Small intestine (tissue), 7 donors: Measurements from ENCODE around the gene EEFSEC. TPM values are rescaled to one million over a fixed set of nuclear protein-coding genes. Genes with fewer than 3 reads are reported as not detected.

Experiments
- DNase-seq, 2 donors: peaks; one replicate each; pipeline versions ENCODE4 v3.0.0 to v3.0.0-alpha.2; 2013
- FAIRE-seq: peaks from 2 replicates; lab custom pipeline; 2012; peaks lifted over from hg19 to GRCh38; lab: Jason Lieb, UNC
- H3K27ac ChIP-seq, 3 donors: one replicate each; pipeline ENCODE4 v1.5.1; 2013; ENCODE audit warnings: low read length in 2 of 3, mild to moderate bottlenecking in 2 of 3, control low read depth in 1 of 3, inconsistent platforms in 1 of 3, low read depth in 1 of 3, moderate library complexity in 1 of 3
- H3K27me3 ChIP-seq, 3 donors: one replicate each; pipeline ENCODE4 v1.6.1; 2013; ENCODE audit warnings: low read length in 3 of 3, inconsistent platforms in 1 of 3; ENCODE audit not compliant: control insufficient read depth in 3 of 3, insufficient read depth in 3 of 3
- H3K36me3 ChIP-seq, 3 donors: one replicate each; pipeline ENCODE4 v1.6.1; 2013; ENCODE audit warnings: low read length in 3 of 3, inconsistent platforms in 1 of 3, low read depth in 1 of 3, mild to moderate bottlenecking in 1 of 3, moderate library complexity in 1 of 3; ENCODE audit not compliant: control insufficient read depth in 3 of 3, insufficient read depth in 2 of 3
- H3K4me1 ChIP-seq, 3 donors: one replicate each; pipeline ENCODE4 v1.6.1; 2013; ENCODE audit warnings: low read length in 2 of 3, inconsistent platforms in 1 of 3, low read depth in 1 of 3, mild to moderate bottlenecking in 1 of 3, moderate library complexity in 1 of 3; ENCODE audit not compliant: control insufficient read depth in 3 of 3, insufficient read depth in 2 of 3
- H3K4me3 ChIP-seq, 3 donors: one replicate each; pipeline ENCODE4 v1.5.1; 2013; ENCODE audit warnings: low read length in 3 of 3, control low read depth in 1 of 3, inconsistent platforms in 1 of 3, low read depth in 1 of 3, mild to moderate bottlenecking in 1 of 3, moderate library complexity in 1 of 3
- H3K9me3 ChIP-seq, 2 donors: one replicate each; pipeline ENCODE4 v1.6.1; 2013; ENCODE audit warnings: low read depth in 1 of 2, low read length in 1 of 2; ENCODE audit not compliant: control insufficient read depth in 2 of 2, insufficient read depth in 1 of 2
- whole genome bisulfite sequencing, 3 donors: extraction: QIAGEN DNeasy Blood & Tissue Kit; methylation state at CpG; one replicate each; pipeline ENCODE4 v1.1.7; 2013; 5-methylcytosine and 5-hydroxymethylcytosine counted together
- polyA plus RNA-seq, 4 donors: library from polyadenylated mRNA; stranded (reverse) in 3 of 4; unstranded in 1 of 4; fragments of 200-250 nt in 3 of 4; fragments of 120-200 nt in 1 of 4; gene quantifications; one replicate each; pipeline versions ENCODE4 v1.2.1 to v1.2.3, GENCODE V29; 2013
- donor health status: healthy with polysubstance abuse.
- donor health status: control.
- donor health status: control.
- donor health status: Bipolar disorder and iron deficiency.
- donor health status: healthy.

EEFSEC gene
- polyA plus RNA-seq, 4 donors: 4.9 to 29.0 (median 10.2) TPM

- FAIRE-seq: no peak
- Histone ChIP-seq H3K4me1 (no peaks in the 10 kb centered on the region), H3K36me3 (no peaks in the 10 kb centered on the region), H3K9me3 (no peaks in the 10 kb centered on the region), H3K27me3 (peaks cover 0 to 31% (median 0%) of the 10 kb centered on the region in 3 donors), H3K4me3 (no peak overlapping the region), H3K27ac (no peak overlapping the region)
- whole genome bisulfite sequencing, 3 donors: 72 to 90% (median 81%) methylated on average over 3 of the region's 3 CpGs
- DNase-seq: no peak
These were observed 294.3 kb downstream of the EEFSEC start for GRCh38 chr3:128447561-128448013.

GRCh38 chr3:128448491-128448890 lies 295.2 kb downstream of the EEFSEC start:
- 60 to 63% (median 61%) methylated on average over 6 of the region's 6 CpGs for WGBS, 3 donors
- Histone ChIP-seq H3K9me3 (no peaks in the 10 kb centered on the region), H3K27ac (no peak overlapping the region), H3K27me3 (peaks cover 0 to 31% (median 0%) of the 10 kb centered on the region in 3 donors), H3K4me3 (no peak overlapping the region), H3K4me1 (no peaks in the 10 kb centered on the region), H3K36me3 (no peaks in the 10 kb centered on the region)
- FAIRE-seq (no peak), DNase-seq (no peak)

- H3K4me1 ChIP-seq: no peaks in the 10 kb centered on the region
- FAIRE-seq (no peak), DNase-seq (no peak)
- no peak overlapping the region for H3K4me3 ChIP-seq
- no peak overlapping the region for H3K27ac ChIP-seq
- no peaks in the 10 kb centered on the region for H3K36me3 ChIP-seq
- H3K9me3 ChIP-seq: no peaks in the 10 kb centered on the region
- WGBS, 3 donors: 78 to 82% (median 82%) methylated on average over 6 of the region's 6 CpGs
- peaks cover 0 to 29% (median under 1%) of the 10 kb centered on the region in 3 donors for H3K27me3 ChIP-seq
These were observed 295.9 kb downstream of the EEFSEC start for GRCh38 chr3:128449111-128449638.

DNA sequence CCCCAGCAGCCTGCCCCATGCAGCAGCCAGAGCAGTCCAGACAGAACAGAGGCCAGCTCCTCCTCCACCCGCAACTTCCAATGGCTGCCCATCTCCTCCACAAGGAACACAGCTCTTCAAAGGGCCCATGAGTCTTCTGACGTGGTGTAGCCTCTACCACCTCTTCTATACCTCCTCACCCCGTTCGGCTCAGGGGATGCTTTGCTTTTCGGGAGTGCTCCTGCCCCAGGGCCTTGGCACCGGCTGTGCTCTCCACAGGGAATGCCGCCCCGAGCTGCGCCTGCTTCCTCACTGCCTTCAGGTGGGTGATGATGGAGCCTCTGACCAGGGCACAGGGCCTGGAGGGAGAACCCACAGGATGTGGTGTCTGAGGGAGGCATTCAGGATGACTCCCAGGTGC lies 298.8 kb downstream of the EEFSEC start:
- WGBS, 3 donors: 81 to 87% (median 86%) methylated on average over 9 of the region's 9 CpGs
- Histone ChIP-seq H3K4me3 (no peak overlapping the region), H3K27me3 (peaks cover 0 to 25% (median 3%) of the 10 kb centered on the region in 3 donors), H3K36me3 (no peaks in the 10 kb centered on the region), H3K9me3 (no peaks in the 10 kb centered on the region), H3K4me1 (no peaks in the 10 kb centered on the region), H3K27ac (no peak overlapping the region)
- FAIRE-seq (no peak), DNase-seq (no peak)

DNA sequence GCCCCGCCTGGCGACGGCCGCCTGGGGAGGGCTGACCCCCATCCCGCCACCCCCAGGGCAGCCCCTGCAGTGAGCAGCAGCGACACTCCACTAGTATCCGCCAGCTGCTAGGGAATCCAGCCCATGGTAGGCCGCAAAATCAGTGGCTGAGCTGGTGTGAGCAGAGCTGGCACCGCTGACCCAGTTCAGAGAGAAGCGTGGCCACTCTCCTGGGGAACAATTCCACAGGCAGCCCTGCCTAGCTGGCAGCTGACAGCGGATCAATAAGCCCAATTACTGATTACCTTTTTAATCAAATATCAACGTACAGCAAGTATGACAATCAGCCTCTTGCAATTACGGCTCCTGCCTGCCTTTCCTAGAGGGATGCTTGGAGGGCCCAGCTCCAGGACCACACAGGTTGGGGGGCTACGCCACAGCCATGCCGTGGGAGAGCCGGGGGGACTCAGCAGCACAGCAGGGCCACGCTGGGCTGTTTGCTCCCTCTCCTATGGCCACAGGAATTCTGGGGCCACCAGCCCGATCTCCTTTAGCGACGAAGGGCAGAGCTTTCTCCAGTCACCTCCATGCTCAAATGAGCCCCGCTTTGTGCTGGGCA lies 299.5 kb downstream of the EEFSEC start:
- Histone ChIP-seq H3K9me3 (no peaks in the 10 kb centered on the region), H3K4me3 (no peak overlapping the region), H3K36me3 (no peaks in the 10 kb centered on the region), H3K27me3 (peaks cover 0 to 20% (median 3%) of the 10 kb centered on the region in 3 donors), H3K27ac (no peak overlapping the region), H3K4me1 (no peaks in the 10 kb centered on the region)
- DNase-seq (no peak), FAIRE-seq (no peak)
- 71 to 84% (median 75%) methylated on average over 21 of the region's 21 CpGs for WGBS, 3 donors

- DNase-seq: no peak
- WGBS, 3 donors: 62 to 72% (median 68%) methylated on average over 18 to 21 of the region's 21 CpGs
- no peak for FAIRE-seq
These were observed 300.4 kb downstream of the EEFSEC start for GRCh38 chr3:128453501-128454309.

GRCh38 chr3:128454310-128454618 lies 301.0 kb downstream of the EEFSEC start:
- WGBS, 3 donors: 71 to 92% (median 76%) methylated on average over 2 of the region's 2 CpGs
- DNase-seq: no peak
- Histone ChIP-seq H3K27ac (no peak overlapping the region), H3K27me3 (peaks cover 0 to 17% (median 3%) of the 10 kb centered on the region in 3 donors), H3K4me3 (no peak overlapping the region), H3K9me3 (no peaks in the 10 kb centered on the region), H3K36me3 (no peaks in the 10 kb centered on the region), H3K4me1 (no peaks in the 10 kb centered on the region)
- FAIRE-seq: no peak

More at GRCh38 chr3:128453501-128454309, 300.4 kb downstream of the EEFSEC start:
- Histone ChIP-seq H3K4me3 (no peak overlapping the region), H3K4me1 (no peaks in the 10 kb centered on the region), H3K27ac (no peak overlapping the region), H3K36me3 (no peaks in the 10 kb centered on the region), H3K9me3 (no peaks in the 10 kb centered on the region), H3K27me3 (peaks cover 0 to 17% (median 3%) of the 10 kb centered on the region in 3 donors)

GRCh38 chr3:128455116-128455515 lies 301.8 kb downstream of the EEFSEC start:
- 83 to 87% (median 86%) methylated on average over 5 of the region's 5 CpGs for WGBS, 3 donors

More at GRCh38 chr3:128455116-128455515, 301.8 kb downstream of the EEFSEC start:
- no peak for DNase-seq
- Histone ChIP-seq H3K27ac (no peak overlapping the region), H3K36me3 (no peaks in the 10 kb centered on the region), H3K4me3 (no peak overlapping the region), H3K4me1 (no peaks in the 10 kb centered on the region), H3K27me3 (peaks cover 0 to 17% (median 3%) of the 10 kb centered on the region in 3 donors), H3K9me3 (no peaks in the 10 kb centered on the region)
- no peak for FAIRE-seq
